ENCODE results near the gene AHNAK2.
"Not testable (repeated sequence)": the region's sequence is repeated elsewhere in the genome, so short reads cannot be mapped to it uniquely, and the experiment has no call there.

The AHNAK2 gene
- long read RNA-seq = 0 reads

- peaks cover 17% of the 10 kb centered on the region for H3K27me3 ChIP-seq (ENCODE audit: insufficient read depth, poor library complexity, severe bottlenecking)
- peak; percentile 47 to 66 for DNase-seq (ENCODE audit: low read depth in 1 of 2, low spot score in 1 of 2)
- H3K4me3 ChIP-seq (replicated peaks; ENCODE audit: insufficient read depth, low read length) = peak within 1 kb of the TSS; percentile 10; the same call in 1 of the 2 replicates
- no peak within 1 kb of the TSS for H3K27ac ChIP-seq (replicated peaks)
- TF ChIP-seq SPI1 (IDR thresholded peaks at IDR 0.05; ENCODE audit: borderline replicate concordance, low read depth) = no peak
- TF ChIP-seq, protein P1, sequence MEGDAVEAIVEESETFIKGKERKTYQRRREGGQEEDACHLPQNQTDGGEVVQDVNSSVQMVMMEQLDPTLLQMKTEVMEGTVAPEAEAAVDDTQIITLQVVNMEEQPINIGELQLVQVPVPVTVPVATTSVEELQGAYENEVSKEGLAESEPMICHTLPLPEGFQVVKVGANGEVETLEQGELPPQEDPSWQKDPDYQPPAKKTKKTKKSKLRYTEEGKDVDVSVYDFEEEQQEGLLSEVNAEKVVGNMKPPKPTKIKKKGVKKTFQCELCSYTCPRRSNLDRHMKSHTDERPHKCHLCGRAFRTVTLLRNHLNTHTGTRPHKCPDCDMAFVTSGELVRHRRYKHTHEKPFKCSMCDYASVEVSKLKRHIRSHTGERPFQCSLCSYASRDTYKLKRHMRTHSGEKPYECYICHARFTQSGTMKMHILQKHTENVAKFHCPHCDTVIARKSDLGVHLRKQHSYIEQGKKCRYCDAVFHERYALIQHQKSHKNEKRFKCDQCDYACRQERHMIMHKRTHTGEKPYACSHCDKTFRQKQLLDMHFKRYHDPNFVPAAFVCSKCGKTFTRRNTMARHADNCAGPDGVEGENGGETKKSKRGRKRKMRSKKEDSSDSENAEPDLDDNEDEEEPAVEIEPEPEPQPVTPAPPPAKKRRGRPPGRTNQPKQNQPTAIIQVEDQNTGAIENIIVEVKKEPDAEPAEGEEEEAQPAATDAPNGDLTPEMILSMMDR (IDR thresholded peaks at IDR 0.05; ENCODE audit: insufficient read depth, low read length) = no peak
- no peak for TF ChIP-seq REST (IDR thresholded peaks at IDR 0.05; ENCODE audit: insufficient replicate concordance, low read depth)
Observed at GRCh38 chr14:104977681-104978653, at the start of gene AHNAK2. Gene AHNAK2, minus strand, starts transcription at chr14:104978374. Its CDS starts 137 bp downstream, at chr14:104978237.

DNA sequence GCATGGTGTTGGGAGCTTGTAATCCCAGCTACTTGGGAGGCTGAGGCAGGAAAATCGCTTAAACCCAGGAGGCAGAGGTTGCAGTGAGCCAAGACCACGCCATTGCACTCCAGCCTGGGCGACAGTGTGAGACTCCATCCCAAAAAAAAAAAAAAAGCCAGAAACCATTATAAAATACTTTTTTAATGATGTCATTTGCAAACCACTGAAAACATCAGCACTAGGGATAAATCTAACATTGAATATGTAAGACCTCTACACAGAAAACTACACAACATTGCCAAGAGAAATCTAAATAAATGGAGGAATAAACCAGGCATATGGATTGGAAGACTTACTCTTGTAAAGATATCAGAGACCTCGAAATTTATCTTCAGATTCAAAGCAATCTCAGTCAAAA, 49.5 kb upstream of the AHNAK2 start:
- not testable (repeated sequence) for H3K27me3 ChIP-seq (ENCODE audit: insufficient read depth, poor library complexity, severe bottlenecking); H3K27ac ChIP-seq (replicated peaks); H3K4me3 ChIP-seq (replicated peaks; ENCODE audit: insufficient read depth, low read length); DNase-seq (ENCODE audit: low read depth in 1 of 2, low spot score in 1 of 2)

DNA sequence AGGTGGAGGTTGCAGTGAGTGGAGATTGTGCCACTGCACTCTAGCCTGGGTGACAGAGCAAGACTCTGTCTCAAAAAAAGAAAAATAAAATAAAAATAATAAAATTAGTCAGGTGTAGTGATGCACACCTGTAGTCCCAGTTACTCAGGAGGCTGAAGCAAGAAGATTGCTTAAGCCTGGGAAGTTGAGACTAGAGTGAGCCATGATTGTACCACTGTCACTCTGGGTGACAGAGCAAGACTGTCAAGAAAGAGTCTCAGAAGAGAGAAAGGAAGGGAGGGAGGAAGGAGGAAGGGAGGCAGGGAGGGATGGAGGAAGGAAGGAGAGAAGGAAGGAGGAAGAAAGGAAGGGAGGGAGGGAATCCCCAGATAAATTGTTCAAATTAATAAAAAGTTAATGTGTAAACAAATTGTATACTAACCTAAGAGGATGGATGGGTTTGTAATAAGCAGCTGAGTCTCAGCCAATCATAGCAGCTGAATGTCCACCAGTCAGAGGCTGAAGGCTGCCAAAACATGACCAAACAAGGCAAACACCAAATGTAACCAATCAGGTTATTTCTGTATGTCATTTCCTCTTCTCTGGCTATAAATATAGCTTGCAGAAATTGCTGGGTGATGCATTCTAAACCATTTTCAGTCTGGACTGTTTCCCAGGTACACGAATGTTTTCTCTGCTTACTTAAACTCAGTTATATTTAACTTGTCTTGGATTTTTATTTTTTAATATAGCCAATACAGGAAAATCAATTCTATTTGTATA, 48.8 kb upstream of the AHNAK2 start:
- no peak for TF ChIP-seq SPI1 (IDR thresholded peaks at IDR 0.05; ENCODE audit: borderline replicate concordance, low read depth)
- TF ChIP-seq, protein P1 (IDR thresholded peaks at IDR 0.05; ENCODE audit: insufficient read depth, low read length) = no peak
- Histone ChIP-seq H3K27me3 (ENCODE audit: insufficient read depth, poor library complexity, severe bottlenecking) (no peaks in the 10 kb centered on the region), H3K4me3 (replicated peaks; ENCODE audit: insufficient read depth, low read length) (no peak overlapping the region), H3K27ac (replicated peaks) (0 out of 2 replicates have a peak overlapping the region, but pooled peaks have one; percentile 1)
- DNase-seq (ENCODE audit: low read depth in 1 of 2, low spot score in 1 of 2) = no peak

GRCh38 chr14:105026033-105026785, 48.0 kb upstream of the AHNAK2 start:
- TF ChIP-seq, protein P1 (IDR thresholded peaks at IDR 0.05; ENCODE audit: insufficient read depth, low read length) = no peak
- no peak for TF ChIP-seq REST (IDR thresholded peaks at IDR 0.05; ENCODE audit: insufficient replicate concordance, low read depth)
- TF ChIP-seq SPI1 (IDR thresholded peaks at IDR 0.05; ENCODE audit: borderline replicate concordance, low read depth) = no peak
- no peak for TF ChIP-seq POLR2AphosphoS5 (IDR thresholded peaks at IDR 0.05; ENCODE audit: low read depth)
- TF ChIP-seq GABPA (IDR thresholded peaks at IDR 0.05; ENCODE audit: low read depth) = no peak
- DNase-seq (ENCODE audit: low read depth in 1 of 2, low spot score in 1 of 2) = peak in 1 of 2 experiments; percentile 49
- Histone ChIP-seq H3K4me3 (replicated peaks; ENCODE audit: insufficient read depth, low read length) (no peak overlapping the region), H3K27ac (replicated peaks) (no peak overlapping the region), H3K27me3 (ENCODE audit: insufficient read depth, poor library complexity, severe bottlenecking) (no peaks in the 10 kb centered on the region)

Data from HL-60 (cell line).